ENCODE measurements around the gene MRTFA.
"Not testable (repeated sequence)": the region's sequence is repeated elsewhere in the genome, so short reads cannot be mapped to it uniquely, and the experiment has no call there.

MRTFA gene

GRCh38 chr22:40510631-40511364 is 125.7 kb downstream of the MRTFA start:
- H3K27ac ChIP-seq, result no peak overlapping the region
- TF ChIP-seq, protein P1, sequence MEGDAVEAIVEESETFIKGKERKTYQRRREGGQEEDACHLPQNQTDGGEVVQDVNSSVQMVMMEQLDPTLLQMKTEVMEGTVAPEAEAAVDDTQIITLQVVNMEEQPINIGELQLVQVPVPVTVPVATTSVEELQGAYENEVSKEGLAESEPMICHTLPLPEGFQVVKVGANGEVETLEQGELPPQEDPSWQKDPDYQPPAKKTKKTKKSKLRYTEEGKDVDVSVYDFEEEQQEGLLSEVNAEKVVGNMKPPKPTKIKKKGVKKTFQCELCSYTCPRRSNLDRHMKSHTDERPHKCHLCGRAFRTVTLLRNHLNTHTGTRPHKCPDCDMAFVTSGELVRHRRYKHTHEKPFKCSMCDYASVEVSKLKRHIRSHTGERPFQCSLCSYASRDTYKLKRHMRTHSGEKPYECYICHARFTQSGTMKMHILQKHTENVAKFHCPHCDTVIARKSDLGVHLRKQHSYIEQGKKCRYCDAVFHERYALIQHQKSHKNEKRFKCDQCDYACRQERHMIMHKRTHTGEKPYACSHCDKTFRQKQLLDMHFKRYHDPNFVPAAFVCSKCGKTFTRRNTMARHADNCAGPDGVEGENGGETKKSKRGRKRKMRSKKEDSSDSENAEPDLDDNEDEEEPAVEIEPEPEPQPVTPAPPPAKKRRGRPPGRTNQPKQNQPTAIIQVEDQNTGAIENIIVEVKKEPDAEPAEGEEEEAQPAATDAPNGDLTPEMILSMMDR (conservative IDR thresholded peaks at IDR 0.05; ENCODE audit: low read depth), result no peak
- no peak for DNase-seq (ENCODE audit: low spot score)
- ChIA-PET CTCF (interaction anchor here (0.6 kb wide), 1 partner anchor 1926 kb away, joined by 3 read pairs; no protein-coding TSS in a partner anchor), POLR2A (ENCODE audit: low non-redundant PET) (no interaction called here)

DNA sequence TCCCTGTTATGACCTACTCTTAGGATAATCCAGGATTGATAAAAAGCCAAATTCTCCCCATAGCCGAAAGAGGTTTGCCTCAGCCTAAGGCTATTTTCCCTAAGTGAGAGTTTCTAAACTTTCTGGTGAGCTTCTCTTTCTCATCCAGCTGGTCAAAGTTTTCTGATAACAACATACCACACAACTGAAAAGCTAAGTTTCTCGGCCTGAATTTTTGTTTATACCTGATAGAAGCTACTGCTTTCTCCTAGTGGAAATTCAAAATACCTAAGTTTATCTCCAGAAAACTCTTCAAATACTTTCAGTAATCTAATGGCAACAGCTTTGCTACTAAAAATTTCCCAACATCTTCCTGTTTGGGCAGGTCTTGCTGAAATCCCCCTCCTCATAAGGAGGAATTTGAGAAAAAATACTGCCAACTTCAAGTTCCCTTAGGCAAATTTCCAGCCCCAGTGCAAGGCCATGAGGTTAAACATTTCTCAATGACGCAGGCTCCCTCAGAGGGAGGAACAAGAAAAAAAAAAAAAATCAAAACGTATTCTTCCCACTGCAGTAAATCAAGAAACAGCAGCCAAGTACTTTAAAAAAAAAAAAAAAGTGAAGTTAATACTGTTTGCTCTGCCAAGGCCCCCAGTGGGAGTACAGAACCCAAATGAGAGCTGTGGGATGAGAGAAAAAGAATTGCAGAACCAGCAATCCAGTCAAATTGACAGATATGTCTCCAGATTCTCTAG is 127.0 kb downstream of the MRTFA start:
- ChIA-PET POLR2A (ENCODE audit: low non-redundant PET) (no interaction called here), CTCF (interaction anchor here (0.5 kb wide), 1 partner anchor 389 kb away, joined by 3 read pairs; no protein-coding TSS in a partner anchor)
- peak overlapping the region; percentile 89; the same call in 1 of the 2 replicates for H3K27ac ChIP-seq
- TF ChIP-seq, protein P1 (conservative IDR thresholded peaks at IDR 0.05; ENCODE audit: low read depth), result no peak
- DNase-seq (ENCODE audit: low spot score), result peak; percentile 40

- CTCF ChIA-PET, result interaction anchor here (0.6 kb wide), 1 partner anchor 159 kb away, joined by 8 read pairs; no protein-coding TSS in a partner anchor
- H3K27ac ChIP-seq, result peak overlapping the region; percentile 89
- POLR2A ChIA-PET (ENCODE audit: low non-redundant PET); DNase-seq (ENCODE audit: low spot score): not testable (repeated sequence)
Measured at GRCh38 chr22:40508046-40508445, 128.5 kb downstream of the MRTFA start.

- TF ChIP-seq, protein P1 (conservative IDR thresholded peaks at IDR 0.05; ENCODE audit: low read depth), result no peak
- CTCF ChIA-PET, result no interaction called here
- no peak for DNase-seq (ENCODE audit: low spot score)
- H3K27ac ChIP-seq, result peak overlapping the region; percentile 89
- POLR2A ChIA-PET (ENCODE audit: low non-redundant PET), result interaction anchor here (0.6 kb wide), 1 partner anchor 65 kb away, joined by 3 read pairs; no protein-coding TSS in a partner anchor
Measured at GRCh38 chr22:40507491-40507890, 129.0 kb downstream of the MRTFA start.

- H3K27ac ChIP-seq, result peak overlapping the region; percentile 89
- POLR2A ChIA-PET (ENCODE audit: low non-redundant PET), result no interaction called here
- TF ChIP-seq, protein P1 (conservative IDR thresholded peaks at IDR 0.05; ENCODE audit: low read depth), result no peak
- DNase-seq (ENCODE audit: low spot score), result no peak
- CTCF ChIA-PET, result no interaction called here
Measured at GRCh38 chr22:40506762-40507161, 129.8 kb downstream of the MRTFA start.

GRCh38 chr22:40504285-40505249 is 132.0 kb downstream of the MRTFA start:
- CTCF ChIA-PET, result interaction anchor here (0.5 kb wide), 1 partner anchor 14 kb away, joined by 4 read pairs; no protein-coding TSS in a partner anchor
- TF ChIP-seq, protein P1 (conservative IDR thresholded peaks at IDR 0.05; ENCODE audit: low read depth), result no peak
- POLR2A ChIA-PET (ENCODE audit: low non-redundant PET), result no interaction called here

More at GRCh38 chr22:40504285-40505249, 132.0 kb downstream of the MRTFA start:
- DNase-seq (ENCODE audit: low spot score), result no peak
- H3K27ac ChIP-seq, result no peak overlapping the region
